HG03521 (cell line): ENCODE results near the gene MMP24.

Source experiments
- ATAC-seq: cut with Tn5 transposase; IDR thresholded peaks from one replicate; pipeline ENCODE4 v1.9.1; 2021; ENCODE audit warnings: mild to moderate bottlenecking, moderate library complexity; ENCODE audit not compliant: unreplicated experiment

MMP24 gene

GRCh38 chr20:35291654-35292503 is 65.4 kb downstream of the MMP24 start, which contains the start of gene FAM83C:
Gene FAM83C, minus strand, starts transcription at chr20:35292425. Its CDS starts 121 bp downstream, at chr20:35292304.
- no peak for ATAC-seq

- no peak for ATAC-seq
These were observed 66.2 kb downstream of the MMP24 start for GRCh38 chr20:35292504-35293285.

GRCh38 chr20:35293303-35294292 is 67.1 kb downstream of the MMP24 start:
- ATAC-seq: no peak

GRCh38 chr20:35294293-35294685 is 67.8 kb downstream of the MMP24 start:
- ATAC-seq: no peak

GRCh38 chr20:35295058-35295457 is 68.6 kb downstream of the MMP24 start:
- ATAC-seq: no peak

- no peak for ATAC-seq
These were observed 69.2 kb downstream of the MMP24 start for GRCh38 chr20:35295674-35296073.

- no peak for ATAC-seq
These were observed 69.6 kb downstream of the MMP24 start for GRCh38 chr20:35296101-35296554.

- ATAC-seq: no peak
These were observed 70.7 kb downstream of the MMP24 start for GRCh38 chr20:35297155-35297554.

GRCh38 chr20:35297740-35298139 is 71.2 kb downstream of the MMP24 start:
- ATAC-seq: no peak

- ATAC-seq: no peak
These were observed 71.8 kb downstream of the MMP24 start for GRCh38 chr20:35298264-35298663.

GRCh38 chr20:35299780-35300179 is 73.3 kb downstream of the MMP24 start:
- ATAC-seq: no peak

GRCh38 chr20:35300469-35301262 is 74.2 kb downstream of the MMP24 start:
- ATAC-seq: no peak

- ATAC-seq: no peak
These were observed 74.9 kb downstream of the MMP24 start for GRCh38 chr20:35301426-35301825.

- ATAC-seq: no peak
These were observed 76.2 kb downstream of the MMP24 start for GRCh38 chr20:35302421-35303335.

GRCh38 chr20:35303382-35303734 is 76.9 kb downstream of the MMP24 start:
- no peak for ATAC-seq

GRCh38 chr20:35303735-35304491 is 77.4 kb downstream of the MMP24 start:
- ATAC-seq: no peak

GRCh38 chr20:35304956-35305355 is 78.5 kb downstream of the MMP24 start:
- ATAC-seq: no peak
